Dendritic cell treated with granulocyte-macrophage colony-stimulating factor and Interleukin-4, amounts not matched to agents 40 ng/mL and 50 ng/mL, for 4 days (primary cell): ENCODE data around the gene HLA-DRB1.
"Not testable (repeated sequence)": the region's sequence is repeated elsewhere in the genome, so short reads cannot be mapped to it uniquely, and the experiment has no call there.

ENCODE experiments used
- H3K27ac Mint-ChIP-seq: one replicate; pipeline ENCODE4 v1.8.0; 2022; ENCODE audit warnings: mild to moderate bottlenecking, mixed read lengths
- H3K27me3 Mint-ChIP-seq: one replicate; pipeline ENCODE4 v1.8.0; 2022; ENCODE audit warnings: mild to moderate bottlenecking, mixed read lengths
- H3K36me3 Mint-ChIP-seq: one replicate; pipeline ENCODE4 v1.8.0; 2022; ENCODE audit warnings: low read depth, mixed read lengths
- H3K4me1 Mint-ChIP-seq: one replicate; pipeline ENCODE4 v1.8.0; 2022; ENCODE audit warnings: low read depth, mixed read lengths
- H3K4me3 Mint-ChIP-seq: one replicate; pipeline ENCODE4 v1.8.0; 2022; ENCODE audit warnings: mild to moderate bottlenecking, moderate library complexity, mixed read lengths
- H3K9me3 Mint-ChIP-seq: one replicate; pipeline ENCODE4 v1.8.0; 2022; ENCODE audit warnings: mixed read lengths
- intact Hi-C: fragments of 100-400 bp; cut with micrococcal nuclease; formaldehyde crosslinking; loops from one replicate; pipeline ENCODE4 v1.15.0; 2022

HLA-DRB1 gene

DNA sequence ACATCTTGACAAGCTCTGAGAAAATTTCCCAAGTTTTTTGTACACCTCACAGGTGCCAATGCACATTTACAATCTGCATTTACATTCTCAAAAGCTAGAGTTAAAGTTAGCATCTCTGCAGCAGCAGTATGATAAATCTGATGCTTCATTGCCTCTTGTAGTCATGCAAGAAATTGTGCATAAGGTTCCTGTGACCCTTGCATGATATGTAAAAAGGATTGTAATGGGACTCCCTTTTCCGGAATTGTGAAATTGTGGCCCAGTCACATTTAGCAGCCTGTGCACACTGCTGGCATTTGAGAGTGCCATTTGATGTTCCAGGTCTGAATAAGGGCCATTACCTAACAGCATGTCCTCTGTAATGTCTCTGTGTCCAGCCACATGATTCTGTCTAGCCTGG lies 24.1 kb downstream of the HLA-DRB1 start:
- Mint-ChIP-seq H3K9me3 (no peaks in the 10 kb centered on the region), H3K4me3 (no peak overlapping the region), H3K36me3 (no peaks in the 10 kb centered on the region), H3K27me3 (peaks cover 1% of the 10 kb centered on the region), H3K27ac (no peak overlapping the region), H3K4me1 (peaks cover 14% of the 10 kb centered on the region)
- intact Hi-C loops: no loop called here

DNA sequence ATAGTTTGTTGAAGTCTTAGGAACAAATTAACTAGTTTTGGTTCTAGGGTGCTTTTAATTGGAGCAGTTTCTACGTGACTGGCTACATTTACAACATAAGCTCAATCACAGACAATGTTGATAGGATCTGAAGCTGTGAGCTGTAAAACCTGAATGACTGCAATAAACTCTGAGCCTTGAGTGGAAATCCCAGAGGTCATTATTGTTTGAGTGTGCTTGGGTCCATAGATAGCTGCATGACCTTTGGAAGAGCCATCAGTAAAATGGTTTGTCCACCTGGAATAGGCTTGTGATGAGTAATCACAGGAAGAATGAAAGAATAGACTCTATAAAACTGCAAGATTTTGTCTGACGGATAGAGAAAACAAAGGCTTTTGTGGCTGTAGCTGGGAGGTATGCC lies 26.7 kb downstream of the HLA-DRB1 start:
- H3K27me3 Mint-ChIP-seq: no peaks in the 10 kb centered on the region
- intact Hi-C loops: no loop called here
- H3K9me3 Mint-ChIP-seq: no peaks in the 10 kb centered on the region
- peaks cover 17% of the 10 kb centered on the region for H3K36me3 Mint-ChIP-seq
- no peak overlapping the region for H3K4me3 Mint-ChIP-seq
- H3K4me1 Mint-ChIP-seq: peaks cover 17% of the 10 kb centered on the region
- no peak overlapping the region for H3K27ac Mint-ChIP-seq

DNA sequence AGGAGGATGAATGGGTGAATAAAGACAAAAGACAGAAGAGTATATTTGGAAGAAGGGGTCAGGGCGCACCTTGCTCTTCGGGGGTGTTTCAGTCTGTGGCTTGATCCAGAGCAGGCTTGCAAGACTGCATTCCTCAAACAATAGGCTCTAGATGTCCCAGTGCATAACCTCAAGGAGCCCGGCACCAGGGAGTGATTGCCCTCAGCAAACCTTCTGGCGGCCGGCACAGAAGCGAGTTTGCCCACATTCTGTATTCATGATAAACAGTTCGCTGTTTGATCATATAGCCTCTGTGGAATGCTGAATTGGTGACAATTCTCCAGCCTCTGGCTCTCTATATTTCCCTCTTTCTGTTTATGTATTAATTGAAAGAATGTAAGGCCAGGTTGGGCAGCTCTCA lies 29.9 kb downstream of the HLA-DRB1 start:
- peaks cover 24% of the 10 kb centered on the region for H3K36me3 Mint-ChIP-seq

DNA sequence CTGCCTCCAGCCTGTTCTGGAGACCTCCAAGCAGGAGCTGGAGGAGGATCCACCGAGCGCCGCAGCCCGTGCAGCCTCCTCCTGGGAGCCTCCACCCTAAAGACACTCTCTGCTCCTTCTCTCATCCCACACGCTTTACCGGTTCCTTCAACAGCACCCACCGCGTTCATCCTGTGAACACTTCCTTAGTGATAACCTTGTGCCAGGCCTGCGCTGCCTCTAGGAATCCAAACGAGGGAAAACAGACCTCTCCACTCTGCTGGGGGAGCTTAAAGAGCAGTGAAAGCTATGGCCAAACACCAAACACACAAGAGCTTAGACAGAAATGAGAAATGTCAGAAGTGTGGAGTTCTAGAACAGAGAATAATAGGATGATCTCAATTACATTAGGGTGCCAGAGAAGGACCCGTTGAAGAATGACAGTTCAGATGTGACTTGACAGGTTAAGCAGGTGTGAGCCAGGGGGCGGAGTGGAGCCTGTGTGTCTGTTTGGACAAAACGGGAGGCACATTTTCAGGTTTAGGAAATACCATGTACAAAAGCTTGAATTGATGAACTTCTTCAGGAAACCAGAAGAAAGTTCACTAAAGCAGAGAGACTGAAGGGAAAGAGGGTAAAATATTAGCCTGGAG lies 31.1 kb downstream of the HLA-DRB1 start:
- Mint-ChIP-seq H3K27me3 (no peaks in the 10 kb centered on the region), H3K4me1 (peaks cover 15% of the 10 kb centered on the region), H3K36me3 (peaks cover 24% of the 10 kb centered on the region), H3K4me3 (peak overlapping the region; percentile 80), H3K27ac (peak overlapping the region; percentile 78), H3K9me3 (no peaks in the 10 kb centered on the region)
- intact Hi-C loops: no loop called here

More for the DNA sequence above, 29.9 kb downstream of the HLA-DRB1 start:
- Mint-ChIP-seq H3K4me3 (no peak overlapping the region), H3K4me1 (peaks cover 15% of the 10 kb centered on the region), H3K9me3 (no peaks in the 10 kb centered on the region), H3K27ac (no peak overlapping the region), H3K27me3 (no peaks in the 10 kb centered on the region)
- intact Hi-C loops: no loop called here

DNA sequence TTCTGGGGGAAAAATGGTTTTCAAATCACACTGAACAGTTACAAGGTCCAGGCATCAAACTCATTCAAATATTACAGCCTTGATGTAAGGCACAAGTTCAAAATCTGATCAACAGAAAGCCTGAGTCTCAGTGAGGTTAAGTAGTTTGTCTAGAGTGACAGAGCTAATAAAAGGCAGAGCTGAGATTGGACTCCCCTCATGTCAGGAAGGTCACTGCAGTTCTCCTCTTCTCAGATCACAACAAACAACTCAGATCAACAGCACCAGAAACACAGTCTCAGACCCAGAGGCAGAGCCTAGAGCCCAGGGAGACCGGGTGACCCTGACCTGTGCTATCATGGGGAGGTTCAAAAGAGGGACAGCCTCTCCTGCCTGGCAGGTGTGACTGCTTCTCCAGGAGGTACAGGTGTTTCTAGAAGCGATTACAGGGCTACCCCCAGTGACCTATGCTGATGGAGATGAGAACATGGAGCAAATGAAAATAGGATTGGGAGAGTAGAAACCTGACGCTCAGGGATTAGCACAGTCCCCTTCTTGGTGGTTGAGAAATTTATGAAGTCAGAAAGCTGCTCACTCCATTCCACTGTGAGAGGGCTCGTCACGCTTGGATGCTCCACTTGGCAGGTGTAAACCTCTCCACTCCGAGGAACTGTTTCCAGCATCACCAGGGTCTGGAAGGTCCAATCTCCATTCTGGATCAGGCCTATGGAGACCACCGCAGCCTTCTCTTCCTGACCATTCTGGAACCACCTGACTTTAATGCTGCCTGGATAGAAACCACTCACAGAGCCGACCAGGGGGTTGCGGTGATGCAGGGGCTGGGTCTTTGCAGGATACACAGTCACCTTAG lies 35.3 kb downstream of the HLA-DRB1 start:
- Mint-ChIP-seq H3K9me3 (no peaks in the 10 kb centered on the region), H3K27ac (no peak overlapping the region), H3K4me1 (peaks cover 15% of the 10 kb centered on the region), H3K27me3 (peaks cover 2% of the 10 kb centered on the region), H3K4me3 (no peak overlapping the region), H3K36me3 (peaks cover 21% of the 10 kb centered on the region)
- intact Hi-C loops: no loop called here

DNA sequence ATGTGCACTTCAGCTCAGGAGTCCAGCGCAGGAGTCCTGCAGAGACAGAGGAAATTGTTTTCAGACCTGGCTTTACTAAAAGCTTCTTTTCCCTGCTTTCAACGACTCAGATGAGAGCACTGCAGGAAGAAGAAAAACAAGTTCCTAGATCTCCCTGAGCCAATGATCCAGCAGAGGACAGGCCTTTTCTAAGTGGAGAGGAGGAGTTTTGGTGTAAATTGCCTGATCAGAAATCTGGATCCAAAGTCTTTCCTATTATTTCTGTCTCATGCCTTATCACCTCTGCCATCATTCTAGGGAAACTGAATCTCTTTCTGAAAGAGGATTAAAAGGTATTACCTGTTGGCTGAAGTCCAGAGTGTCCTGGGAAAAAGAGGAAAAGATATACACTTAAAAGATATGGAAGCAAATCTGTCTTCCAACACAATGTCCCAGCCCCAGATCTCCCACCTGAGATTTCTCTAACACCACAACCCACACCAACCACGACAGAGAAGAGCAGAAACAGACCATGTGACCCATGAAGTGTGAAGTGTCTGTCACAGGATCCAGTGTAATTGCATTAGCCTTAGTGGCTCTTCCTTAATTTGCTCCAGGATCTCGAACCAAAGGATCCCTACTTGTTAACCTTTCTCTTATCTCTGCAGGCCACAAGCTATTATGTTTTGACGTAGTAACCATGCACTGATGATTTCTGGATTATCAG lies 36.5 kb downstream of the HLA-DRB1 start:
- no peaks in the 10 kb centered on the region for H3K9me3 Mint-ChIP-seq
- intact Hi-C loops: no loop called here
- H3K36me3 Mint-ChIP-seq: peaks cover 9% of the 10 kb centered on the region
- H3K4me1 Mint-ChIP-seq: peaks cover 7% of the 10 kb centered on the region
- H3K27me3 Mint-ChIP-seq: peaks cover 2% of the 10 kb centered on the region
- no peak overlapping the region for H3K27ac Mint-ChIP-seq
- H3K4me3 Mint-ChIP-seq: no peak overlapping the region

DNA sequence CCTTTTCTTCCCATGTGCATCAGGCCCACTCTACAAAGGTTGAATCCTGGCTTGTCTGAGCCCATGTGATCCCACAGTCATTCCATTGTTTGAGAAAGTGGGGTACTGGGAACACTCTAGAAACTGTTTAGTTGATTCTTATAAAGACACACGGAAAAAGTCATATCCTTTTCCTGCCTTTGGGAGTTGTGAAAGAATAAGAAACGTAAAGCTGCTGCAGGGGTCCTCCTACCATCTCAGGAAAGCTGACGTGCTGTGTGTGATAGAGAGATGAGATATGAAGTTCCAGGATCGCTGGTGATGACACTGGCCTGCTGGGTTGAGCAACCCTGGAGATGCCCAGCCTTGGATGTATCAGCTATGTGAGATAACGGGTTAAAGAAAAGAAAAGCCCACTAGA lies 38.2 kb downstream of the HLA-DRB1 start:
- Mint-ChIP-seq H3K4me1 (no peaks in the 10 kb centered on the region), H3K27me3 (peaks cover 2% of the 10 kb centered on the region), H3K4me3 (no peak overlapping the region), H3K27ac (peak overlapping the region; percentile 43), H3K36me3 (no peaks in the 10 kb centered on the region), H3K9me3 (no peaks in the 10 kb centered on the region)
- intact Hi-C loops: no loop called here

DNA sequence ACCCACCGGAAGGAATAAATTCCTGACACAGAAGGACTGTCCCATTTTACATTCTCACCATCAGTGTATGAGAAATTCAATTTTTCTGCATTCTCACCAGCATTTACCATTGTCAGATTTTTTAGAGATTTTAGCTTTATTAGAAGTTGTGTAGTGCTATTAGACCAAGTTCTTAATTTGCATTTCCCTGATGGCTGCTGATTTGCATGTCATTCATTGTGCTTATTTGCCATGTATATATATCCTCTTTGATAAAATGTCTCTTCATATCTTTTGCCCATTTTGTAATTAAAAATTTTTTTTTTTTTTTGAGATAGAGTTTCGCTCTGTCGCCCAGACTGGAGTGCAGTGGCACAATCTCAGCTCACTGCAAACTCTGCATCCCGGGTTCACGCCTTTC lies 49.8 kb downstream of the HLA-DRB1 start:
- H3K4me1 Mint-ChIP-seq: peaks cover 14% of the 10 kb centered on the region
- peaks cover 1% of the 10 kb centered on the region for H3K27me3 Mint-ChIP-seq
- H3K36me3 Mint-ChIP-seq: no peaks in the 10 kb centered on the region
- intact Hi-C loops: no loop called here
- H3K4me3 Mint-ChIP-seq: no peak overlapping the region
- H3K9me3 Mint-ChIP-seq: no peaks in the 10 kb centered on the region
- no peak overlapping the region for H3K27ac Mint-ChIP-seq

DNA sequence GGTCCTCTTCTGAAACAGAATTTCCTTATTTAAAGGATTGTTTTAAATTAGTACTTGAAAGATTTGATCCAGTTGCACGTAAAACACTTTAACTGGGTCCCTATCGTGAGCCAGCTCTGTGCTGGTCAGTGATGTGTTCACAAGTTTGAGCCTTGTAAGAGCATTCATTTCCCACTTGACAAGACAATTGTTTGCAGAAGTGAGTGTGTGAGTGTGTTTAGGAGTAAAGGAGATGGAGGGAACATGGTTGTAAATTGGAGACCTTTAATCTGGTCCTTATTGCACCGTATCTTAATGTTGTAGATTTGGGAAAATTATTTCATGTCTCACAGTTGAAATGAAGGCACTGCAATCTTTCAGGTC lies 59.2 kb downstream of the HLA-DRB1 start:
- H3K4me3 Mint-ChIP-seq, H3K27me3 Mint-ChIP-seq, intact Hi-C loops, H3K9me3 Mint-ChIP-seq: not testable (repeated sequence)
- H3K4me1 Mint-ChIP-seq: peaks cover 28% of the 10 kb centered on the region
- H3K36me3 Mint-ChIP-seq: peaks cover 23% of the 10 kb centered on the region
- H3K27ac Mint-ChIP-seq: peak overlapping the region; percentile 95

DNA sequence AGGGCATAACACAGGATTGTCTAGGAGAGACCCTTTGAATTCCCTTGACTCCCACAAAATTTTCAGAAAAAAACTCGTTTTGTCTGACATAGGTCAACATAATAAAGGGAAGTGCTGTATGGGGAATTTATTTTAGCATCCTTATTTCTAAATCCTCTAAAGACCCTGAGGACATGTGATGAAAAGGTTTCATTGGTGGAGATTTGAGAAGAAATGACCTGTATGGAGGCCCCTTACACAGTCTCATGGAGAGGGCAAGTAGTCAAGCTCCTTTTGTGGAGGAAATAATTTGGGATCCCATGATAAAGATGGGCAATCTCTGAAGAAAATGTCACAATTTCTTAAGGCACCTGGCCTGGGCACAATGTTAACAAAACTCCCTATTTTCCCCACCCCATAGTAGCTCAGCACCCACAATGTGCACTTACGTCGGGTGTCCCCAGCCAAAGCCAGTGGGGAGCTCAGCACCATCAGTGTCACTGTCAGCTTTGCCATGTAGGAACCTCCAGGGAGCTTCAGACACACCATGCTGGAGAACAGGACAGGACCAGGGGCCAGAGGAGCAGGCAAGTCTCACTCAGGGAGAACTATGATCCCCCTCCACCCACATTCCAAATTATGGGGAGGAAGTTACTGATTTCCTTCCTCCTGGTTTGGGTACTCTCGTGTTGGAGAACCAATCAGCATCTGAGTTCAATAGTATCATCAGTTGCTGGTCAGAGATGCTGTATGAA lies 59.8 kb downstream of the HLA-DRB1 start, which contains the start of gene HLA-DRB5:
TSS of gene HLA-DRB5 (minus strand) at position 591 of the 734 bp plus-strand sequence. CDS start at position 528, 63 bp downstream.
- Mint-ChIP-seq H3K36me3 (peaks cover 24% of the 10 kb centered on the region), H3K4me3 (peak within 1 kb of the TSS; percentile 80), H3K27ac (peak within 1 kb of the TSS; percentile 96), H3K4me1 (peaks cover 23% of the 10 kb centered on the region), H3K27me3 (no peaks in the 10 kb centered on the region), H3K9me3 (no peaks in the 10 kb centered on the region)
- intact Hi-C loops: loop anchor here (5.0 kb wide), 1 partner anchor 42 kb away; no protein-coding TSS in a partner anchor
